GM19240 (cell line): Measurements from ENCODE around the gene TCAP.

ENCODE experiments used
- DNase-seq: peaks from one replicate; pipeline ENCODE4 v3.0.0; 2011; ENCODE audit warnings: low spot score; ENCODE audit not compliant: insufficient read length

Gene TCAP

GRCh38 chr17:39648616-39649366 is 16.4 kb upstream of the TCAP start:
- no peak for DNase-seq

- DNase-seq: no peak
Observed at GRCh38 chr17:39650121-39650579, 15.0 kb upstream of the TCAP start.

- DNase-seq: no peak
Observed at GRCh38 chr17:39651923-39652586, 13.1 kb upstream of the TCAP start.

GRCh38 chr17:39652587-39653315 is 12.4 kb upstream of the TCAP start:
- DNase-seq: no peak

- no peak for DNase-seq
Observed at GRCh38 chr17:39653316-39653661, 11.9 kb upstream of the TCAP start.

- DNase-seq: peak; percentile 91
Observed at GRCh38 chr17:39653662-39654331, 11.4 kb upstream of the TCAP start.

- no peak for DNase-seq
Observed at GRCh38 chr17:39655105-39655504, 10.0 kb upstream of the TCAP start.

- DNase-seq: no peak
Observed at GRCh38 chr17:39658346-39658745, 6.8 kb upstream of the TCAP start.

- DNase-seq: no peak
Observed at GRCh38 chr17:39658760-39659159, 6.4 kb upstream of the TCAP start.

- no peak for DNase-seq
Observed at GRCh38 chr17:39659279-39660010, 5.7 kb upstream of the TCAP start.

GRCh38 chr17:39660011-39660360 is 5.2 kb upstream of the TCAP start:
- no peak for DNase-seq

GRCh38 chr17:39660397-39661385 is 4.5 kb upstream of the TCAP start:
- no peak for DNase-seq

GRCh38 chr17:39661744-39662541 is 3.2 kb upstream of the TCAP start:
- DNase-seq: no peak

GRCh38 chr17:39662551-39663339 is 2.4 kb upstream of the TCAP start:
- no peak for DNase-seq

- no peak for DNase-seq
Observed at GRCh38 chr17:39663340-39663687, 1.8 kb upstream of the TCAP start.

GRCh38 chr17:39663688-39664580 is 1.2 kb upstream of the TCAP start:
- no peak for DNase-seq

GRCh38 chr17:39665642-39666224 is 584 bp downstream of the TCAP start:
- no peak for DNase-seq
